SU-DHL-6 (cell line): ENCODE data around the gene ANKRD39.

Experiments
- CTCF ChIP-seq: fragments of 200-600 bp; sonication (generic); IDR thresholded peaks from one replicate; pipeline ENCODE4 v1.5.1; 2017; ENCODE audit warnings: antibody characterized with exemption, mild to moderate bottlenecking, low read length, moderate library complexity; ENCODE audit not compliant: insufficient read depth, poor library complexity, severe bottlenecking
- EZH2phosphoT487 ChIP-seq: fragments of 200-600 bp; sonication (generic), shearing (Covaris generic); conservative IDR thresholded peaks from 2 replicates; pipeline ENCODE4 v1.6.1; 2018; ENCODE audit warnings: mild to moderate bottlenecking, antibody characterized with exemption, low read length, moderate library complexity, mixed read lengths

DNA sequence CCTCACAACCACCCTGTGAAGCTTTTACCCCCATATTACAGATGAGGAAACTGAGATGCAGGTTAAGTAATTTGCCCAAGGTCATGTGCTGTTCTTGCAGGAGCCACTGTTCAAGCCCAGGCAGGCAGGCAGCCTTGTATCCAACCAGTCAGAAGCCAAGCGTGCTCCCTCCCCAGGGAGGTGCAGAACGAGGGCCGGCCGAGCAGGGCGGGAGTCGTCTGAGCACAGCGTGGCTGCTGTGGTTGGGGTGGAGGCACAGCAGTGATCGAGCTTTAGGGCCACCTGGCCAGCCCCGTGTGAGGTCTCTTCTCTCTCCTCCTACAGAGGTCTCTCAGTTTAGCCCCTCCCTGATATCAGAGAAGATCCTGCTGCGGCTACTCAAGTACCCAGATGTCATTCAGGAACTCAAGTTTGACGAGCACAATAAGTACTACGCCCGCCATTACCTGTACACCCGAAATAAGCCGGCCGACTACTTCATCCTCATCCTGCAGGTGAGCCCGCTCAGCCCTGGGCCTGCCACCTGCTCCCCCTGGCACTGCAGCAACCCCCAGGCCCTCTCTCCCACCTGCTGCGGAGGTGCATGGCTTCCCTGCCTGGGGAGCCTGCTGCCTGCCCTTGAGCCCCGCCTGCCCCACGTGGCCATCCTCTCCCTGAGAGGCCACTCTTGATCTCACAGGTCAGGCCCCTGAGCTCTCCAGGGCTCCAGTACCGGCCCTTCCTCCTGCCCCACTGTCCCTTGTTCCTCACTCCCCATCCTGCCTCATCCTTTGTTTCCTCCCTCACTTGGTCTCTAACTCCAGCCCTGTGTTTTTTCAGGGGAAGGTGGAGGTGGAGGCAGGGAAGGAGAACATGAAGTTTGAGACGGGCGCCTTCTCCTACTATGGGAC, 58.8 kb downstream of the ANKRD39 start:
- TF ChIP-seq CTCF (no peak), EZH2phosphoT487 (no peak)
